Caco-2 (cell line): ENCODE results near the gene CDK5RAP3. TPM values are rescaled to one million over a fixed set of nuclear protein-coding genes. Genes with fewer than 3 reads are reported as not detected.

Experiments used
- BruUV-seq: library from RNA; stranded (reverse); fragments of 400-500 nt; replicated peaks from 2 replicates; lab custom pipeline; 2021; lab: Mats Ljungman, UMichigan
- CTCF ChIA-PET: fragments of 300-600 bp; sonication (Branson Sonifier 250); formaldehyde crosslinking; loops from one replicate; lab custom pipeline; 2022; ENCODE audit warnings: antibody characterized with exemption; lab: Charles Lee
- POLR2A ChIA-PET: fragments of 300-600 bp; sonication (Branson Sonifier 250); formaldehyde crosslinking; loops from one replicate; lab custom pipeline; 2022; ENCODE audit warnings: antibody characterized with exemption; lab: Charles Lee
- DNase-seq, 2 experiments: peaks; one replicate each; pipeline versions ENCODE4 v3.0.0 to v3.0.0-alpha.2; 2020 to 2022
- H3K27me3 ChIP-seq: replicated peaks from 2 replicates; pipeline ENCODE4 v1.6.0; 2011; ENCODE audit warnings: low read length; ENCODE audit not compliant: control insufficient read depth, insufficient read depth
- H3K36me3 ChIP-seq: 2 replicates; pipeline ENCODE4 v1.5.1; 2011; ENCODE audit warnings: low read length; ENCODE audit not compliant: control insufficient read depth, insufficient read depth
- H3K4me1 ChIP-seq: fragments of 250-450 bp; sonication (Bioruptor Pico); 2 replicates; pipeline ENCODE4 v1.5.1; 2020; ENCODE audit warnings: mild to moderate bottlenecking
- H3K4me3 ChIP-seq: 2 replicates; pipeline ENCODE4 v1.5.1; 2011; ENCODE audit warnings: low read depth, mild to moderate bottlenecking, control low read depth, low read length
- H3K9me3 ChIP-seq: fragments of 250-450 bp; sonication (Bioruptor Pico); 2 replicates; pipeline ENCODE4 v1.5.1; 2020; ENCODE audit warnings: mild to moderate bottlenecking, moderate library complexity
- H3K27ac Mint-ChIP-seq: one replicate; pipeline ENCODE4 v1.8.0; 2022; ENCODE audit warnings: mixed read lengths; ENCODE audit not compliant: unreplicated experiment
- H3K27me3 Mint-ChIP-seq: one replicate; pipeline ENCODE4 v1.8.0; 2022; ENCODE audit warnings: mixed read lengths; ENCODE audit not compliant: insufficient read depth, unreplicated experiment
- H3K36me3 Mint-ChIP-seq: one replicate; pipeline ENCODE4 v1.8.0; 2022; ENCODE audit warnings: mild to moderate bottlenecking, mixed read lengths; ENCODE audit not compliant: insufficient read depth, unreplicated experiment
- H3K4me1 Mint-ChIP-seq: one replicate; pipeline ENCODE4 v1.8.0; 2022; ENCODE audit warnings: low read depth, mixed read lengths; ENCODE audit not compliant: unreplicated experiment
- H3K4me3 Mint-ChIP-seq: one replicate; pipeline ENCODE4 v1.8.0; 2022; ENCODE audit warnings: mild to moderate bottlenecking, moderate library complexity, mixed read lengths; ENCODE audit not compliant: unreplicated experiment
- H3K9me3 Mint-ChIP-seq: one replicate; pipeline ENCODE4 v1.8.0; 2022; ENCODE audit warnings: mixed read lengths; ENCODE audit not compliant: unreplicated experiment
- CTCF ChIP-seq, 2 experiments: fragments of 200-600 bp in 1 of 2; IDR thresholded peaks; 1 replicate in 1 of 2; 2 replicates in 1 of 2; pipeline versions ENCODE4 v1.5.1 to v1.8.0; 2011 to 2022; ENCODE audit warnings: antibody characterized with exemption in 1 of 2, control low read depth in 1 of 2, inconsistent platforms in 1 of 2, low read depth in 1 of 2, low read length in 1 of 2, mild to moderate bottlenecking in 1 of 2, moderate library complexity in 1 of 2; ENCODE audit not compliant: insufficient read depth in 1 of 2, severe bottlenecking in 1 of 2, unreplicated experiment in 1 of 2
- intact Hi-C: fragments of 100-400 bp; cut with micrococcal nuclease; formaldehyde crosslinking; loops from one replicate; pipeline ENCODE4 v1.10.0; 2022; ENCODE audit not compliant: unreplicated experiment
- total RNA-seq: library from RNA; stranded (reverse); gene quantifications from 2 replicates; pipeline ENCODE4 v1.2.3, GENCODE V29; 2022

The CDK5RAP3 gene
- total RNA-seq, 1 experiment from 2014 or later, result 425 TPM

GRCh38 chr17:47945529-47946508 is 25.1 kb upstream of the CDK5RAP3 start:
- intact Hi-C loops, result loop anchor here (5.0 kb wide), 1 partner anchor 36 kb away; no protein-coding TSS in a partner anchor
- Histone ChIP-seq H3K27me3 (no peaks in the 10 kb centered on the region), H3K36me3 (peaks cover 18% of the 10 kb centered on the region), H3K9me3 (no peaks in the 10 kb centered on the region), H3K4me3 (no peak overlapping the region), H3K4me1 (peaks cover 20% of the 10 kb centered on the region)
- Mint-ChIP-seq H3K27ac (peak overlapping the region; percentile 4), H3K4me1 (peaks cover 34% of the 10 kb centered on the region), H3K36me3 (peaks cover 67% of the 10 kb centered on the region), H3K9me3 (no peaks in the 10 kb centered on the region), H3K27me3 (no peaks in the 10 kb centered on the region), H3K4me3 (no peak overlapping the region)
- TF ChIP-seq CTCF (IDR thresholded peaks at IDR 0.05; ENCODE audit: insufficient read depth in 1 of 2, low read depth in 1 of 2, low read length in 1 of 2, severe bottlenecking in 1 of 2, unreplicated experiment in 1 of 2), result no peak
- DNase-seq, result peak in 1 of 2 experiments; percentile 52
- ChIA-PET POLR2A (interaction anchor here (0.6 to 1.7 kb wide), 2 partner anchors 25 to 124 kb away, joined by 4 read pairs; partner anchors contain the start of genes CDK5RAP3 and OSBPL7), CTCF (interaction anchor here (1.3 to 7.0 kb wide), 8 partner anchors 16 to 95 kb away, joined by 3 to 219 read pairs (median 8); partner anchors contain the start of genes CDK5RAP3 and SP6)
- no TSS peak for BruUV-seq

GRCh38 chr17:47946516-47946915 is 24.4 kb upstream of the CDK5RAP3 start:
- Mint-ChIP-seq H3K4me1 (peaks cover 28% of the 10 kb centered on the region), H3K27ac (no peak overlapping the region), H3K4me3 (no peak overlapping the region), H3K9me3 (no peaks in the 10 kb centered on the region), H3K36me3 (peaks cover 67% of the 10 kb centered on the region), H3K27me3 (no peaks in the 10 kb centered on the region)
- Histone ChIP-seq H3K9me3 (no peaks in the 10 kb centered on the region), H3K4me3 (no peak overlapping the region), H3K27me3 (no peaks in the 10 kb centered on the region), H3K36me3 (peaks cover 19% of the 10 kb centered on the region), H3K4me1 (peaks cover 20% of the 10 kb centered on the region)
- intact Hi-C loops, result loop anchor here (5.0 kb wide), 1 partner anchor 36 kb away; no protein-coding TSS in a partner anchor
- BruUV-seq, result no TSS peak
- ChIA-PET POLR2A (interaction anchor here (0.6 to 6.0 kb wide), 12 partner anchors 8 to 297 kb away, joined by 3 to 62 read pairs (median 4); partner anchors contain the start of genes CDK5RAP3, KPNB1, LRRC46 and MRPL10), CTCF (interaction anchor here (0.6 to 7.0 kb wide), 46 partner anchors 8 to 655 kb away, joined by 3 to 219 read pairs (median 5); partner anchors contain the start of genes CDK5RAP3, KPNB1, NFE2L1 and PRR15L)
- peak in 1 of 2 experiments; percentile 48 for DNase-seq
- TF ChIP-seq CTCF (IDR thresholded peaks at IDR 0.05; ENCODE audit: insufficient read depth in 1 of 2, low read depth in 1 of 2, low read length in 1 of 2, severe bottlenecking in 1 of 2, unreplicated experiment in 1 of 2), result no peak

GRCh38 chr17:47946929-47947397 is 23.9 kb upstream of the CDK5RAP3 start:
- BruUV-seq, result no TSS peak
- Mint-ChIP-seq H3K36me3 (peaks cover 67% of the 10 kb centered on the region), H3K4me1 (peaks cover 31% of the 10 kb centered on the region), H3K27me3 (no peaks in the 10 kb centered on the region), H3K9me3 (no peaks in the 10 kb centered on the region), H3K4me3 (no peak overlapping the region), H3K27ac (no peak overlapping the region)
- peak; percentile 99 for TF ChIP-seq CTCF (IDR thresholded peaks at IDR 0.05; ENCODE audit: insufficient read depth in 1 of 2, low read depth in 1 of 2, low read length in 1 of 2, severe bottlenecking in 1 of 2, unreplicated experiment in 1 of 2)
- CTCF ChIA-PET, result interaction anchor here (0.6 to 7.0 kb wide), 51 partner anchors 8 to 946 kb away, joined by 3 to 219 read pairs (median 4); partner anchors contain the start of genes ATP5MC1, CDK5RAP3, KPNB1 and NFE2L1
- Histone ChIP-seq H3K36me3 (peaks cover 23% of the 10 kb centered on the region), H3K27me3 (no peaks in the 10 kb centered on the region), H3K4me3 (no peak overlapping the region), H3K9me3 (no peaks in the 10 kb centered on the region), H3K4me1 (peaks cover 20% of the 10 kb centered on the region)
- POLR2A ChIA-PET, result interaction anchor here (0.6 to 6.0 kb wide), 12 partner anchors 8 to 297 kb away, joined by 3 to 62 read pairs (median 4); partner anchors contain the start of genes CDK5RAP3, KPNB1, LRRC46 and MRPL10
- intact Hi-C loops, result loop anchor here (1.0 to 5.0 kb wide), 3 partner anchors 35 to 106 kb away; partner anchors contain the start of gene SCRN2
- peak; percentile 94 to 95 for DNase-seq
